ENCODE results near the gene TEX51. TPM values are rescaled to one million over a fixed set of nuclear protein-coding genes. Genes with fewer than 3 reads are reported as not detected.

TEX51 gene
- total and polyA plus RNA-seq, 2 of the 4 experiments (the other 2 are of a cell fraction): not detected

- WGBS, 2 experiments (ENCODE audit: extremely low coverage in 2 of 2, insufficient read length in 1 of 2): no CpG with 5 or more reads among the region's 12 CpGs
- no peak overlapping the region for H2AK5ac ChIP-seq (ENCODE audit: low read depth, low read length)
- no peaks in the 10 kb centered on the region for H3K79me1 ChIP-seq (ENCODE audit: low read depth in 1 of 2, low read length in 2 of 2)
- TF ChIP-seq RAD21 (IDR thresholded peaks at IDR 0.05; ENCODE audit: low read length) (no peak), SMC3 (IDR thresholded peaks at IDR 0.05; ENCODE audit: low read depth, low read length) (no peak), USF2 (IDR thresholded peaks at IDR 0.05; ENCODE audit: low read depth, low read length) (no peak), RCOR1 (IDR thresholded peaks at IDR 0.05; ENCODE audit: insufficient replicate concordance, low read length) (no peak), MXI1 (IDR thresholded peaks at IDR 0.05; ENCODE audit: borderline replicate concordance, low read depth, low read length) (no peak), CHD1 (IDR thresholded peaks at IDR 0.05; ENCODE audit: low read depth, low read length) (no peak), NFE2L2 (IDR thresholded peaks at IDR 0.05; ENCODE audit: low read depth, low read length) (no peak), RFX5 (IDR thresholded peaks at IDR 0.05; ENCODE audit: low read depth, low read length) (no peak), BHLHE40 (IDR thresholded peaks at IDR 0.05; ENCODE audit: low read depth, low read length) (no peak)
- H4K20me1 ChIP-seq (ENCODE audit: insufficient read depth, low read length): no peaks in the 10 kb centered on the region
- H3K4ac ChIP-seq (ENCODE audit: low read depth, low read length): no peak overlapping the region
- POLR2A ChIA-PET (ENCODE audit: unreplicated experiment): no interaction called here
- no peak overlapping the region for H2BK15ac ChIP-seq (ENCODE audit: low read depth, low read length)
- H4K91ac ChIP-seq (ENCODE audit: insufficient read depth, low read depth, low read length): no peak overlapping the region
- intact Hi-C loops (cut with micrococcal nuclease) (no loop called here), in situ Hi-C loops (cut with MboI; ENCODE audit: low sequenced_read_pairs) (no loop called here), dilution Hi-C loops (cut with HindIII; ENCODE audit: low sequenced_read_pairs, unreplicated experiment) (no loop called here)
- H2BK120ac ChIP-seq (ENCODE audit: low read depth, low read length): no peak overlapping the region
- no peak overlapping the region for H2BK20ac ChIP-seq (ENCODE audit: low read depth, low read length)
- H3K36me3 ChIP-seq (ENCODE audit: control insufficient read depth, insufficient read depth, low read length): no peaks in the 10 kb centered on the region
- ATAC-seq (ENCODE audit: low read depth): no peak
- CTCF ChIA-PET: no interaction called here
- H3K18ac ChIP-seq (ENCODE audit: low read depth, low read length): no peak overlapping the region
- H3K9ac ChIP-seq (ENCODE audit: low read depth, low read length): no peak overlapping the region
- H3K23ac ChIP-seq (ENCODE audit: low read depth, low read length): no peak overlapping the region
- H4K5ac ChIP-seq (ENCODE audit: low read depth, low read length): no peak overlapping the region
- no peak overlapping the region for H3K4me2 ChIP-seq (ENCODE audit: low read depth, low read length)
- H3K27me3 ChIP-seq (ENCODE audit: control insufficient read depth, insufficient read depth, low read length): peaks cover 8% of the 10 kb centered on the region
- H3K9me1 ChIP-seq (ENCODE audit: insufficient read depth, low read length): no peaks in the 10 kb centered on the region
- DNase-seq: no peak
- no peak overlapping the region for H3K14ac ChIP-seq (replicated peaks; ENCODE audit: low read depth, low read length)
- no peaks in the 10 kb centered on the region for H3K4me1 ChIP-seq (ENCODE audit: control insufficient read depth, insufficient read depth, low read length)
- H3K4me3 ChIP-seq (ENCODE audit: insufficient read depth, low read depth, low read length): no peak overlapping the region
- no peaks in the 10 kb centered on the region; the same call in 1 of the 2 replicates for H3K9me3 ChIP-seq (ENCODE audit: control insufficient read depth, insufficient read depth, low read length)
- no peak overlapping the region for H4K8ac ChIP-seq (ENCODE audit: low read depth in 2 of 2, low read length in 2 of 2)
- no peak overlapping the region for H2AFZ ChIP-seq (replicated peaks; ENCODE audit: low read length, poor library complexity)
- H2AK9ac ChIP-seq (replicated peaks; ENCODE audit: low read depth, low read length, poor library complexity): no peak overlapping the region
- BruUV-seq (replicated peaks): no TSS peak
- H2BK5ac ChIP-seq (ENCODE audit: low read depth, low read length, poor library complexity, severe bottlenecking): no peak overlapping the region
- no peak overlapping the region for H3K56ac ChIP-seq (ENCODE audit: extremely low read depth, insufficient read depth, low read length)
- no peak overlapping the region for H3K27ac ChIP-seq (ENCODE audit: insufficient read depth, low read length)
Measured at GRCh38 chr2:126890551-126891450, 7.9 kb upstream of the TEX51 start.

All from IMR-90 (cell line).